Measurements from ENCODE around the gene CLDN1.

DNA sequence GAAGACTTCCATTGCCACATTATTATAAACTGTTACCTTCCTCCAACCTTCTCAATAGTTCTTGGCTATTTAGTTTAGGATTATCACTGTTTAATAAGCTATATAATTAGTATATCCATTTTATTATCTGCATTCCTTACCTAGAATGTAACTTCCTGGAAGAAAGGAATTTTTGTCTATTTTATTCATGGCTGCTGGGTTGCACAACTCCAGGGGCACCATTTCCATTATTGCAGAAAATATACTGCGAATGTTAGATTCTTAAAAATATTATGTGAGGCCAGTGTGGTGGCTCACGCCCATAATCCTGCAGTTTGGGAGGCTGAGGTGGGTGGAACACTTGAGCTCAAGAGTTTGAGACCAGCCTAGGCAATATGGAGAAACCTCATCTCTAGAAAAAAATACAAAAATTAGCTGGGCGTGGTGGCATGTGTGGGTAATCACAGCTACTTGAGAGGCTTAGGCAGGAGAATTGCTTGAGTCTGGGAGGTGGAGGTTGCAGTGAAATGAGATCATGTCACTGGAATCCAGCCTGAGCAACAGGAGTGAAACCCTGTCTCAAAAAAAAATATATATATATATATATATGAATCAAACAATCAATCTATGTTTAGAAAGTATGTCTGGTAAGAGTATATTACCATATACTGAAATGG lies 19.9 kb downstream of the CLDN1 start:
- TF ChIP-seq ZNF217 (IDR thresholded peaks at IDR 0.05) (no peak), TCF12 (IDR thresholded peaks at IDR 0.05; ENCODE audit: low read depth, low read length) (no peak), POLR2A (IDR thresholded peaks at IDR 0.05; ENCODE audit: low read depth, low read length) (no peak), RFX5 (IDR thresholded peaks at IDR 0.05; ENCODE audit: low read depth, low read length) (no peak)
- TF ChIP-seq, protein P1, sequence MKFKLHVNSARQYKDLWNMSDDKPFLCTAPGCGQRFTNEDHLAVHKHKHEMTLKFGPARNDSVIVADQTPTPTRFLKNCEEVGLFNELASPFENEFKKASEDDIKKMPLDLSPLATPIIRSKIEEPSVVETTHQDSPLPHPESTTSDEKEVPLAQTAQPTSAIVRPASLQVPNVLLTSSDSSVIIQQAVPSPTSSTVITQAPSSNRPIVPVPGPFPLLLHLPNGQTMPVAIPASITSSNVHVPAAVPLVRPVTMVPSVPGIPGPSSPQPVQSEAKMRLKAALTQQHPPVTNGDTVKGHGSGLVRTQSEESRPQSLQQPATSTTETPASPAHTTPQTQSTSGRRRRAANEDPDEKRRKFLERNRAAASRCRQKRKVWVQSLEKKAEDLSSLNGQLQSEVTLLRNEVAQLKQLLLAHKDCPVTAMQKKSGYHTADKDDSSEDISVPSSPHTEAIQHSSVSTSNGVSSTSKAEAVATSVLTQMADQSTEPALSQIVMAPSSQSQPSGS (IDR thresholded peaks at IDR 0.05; ENCODE audit: low read length): no peak

Data from GM12878 (cell line).